ENCODE results near the gene PTX4. TPM values are rescaled to one million over a fixed set of nuclear protein-coding genes. Genes with fewer than 3 reads are reported as not detected.

The PTX4 gene
- total and polyA plus RNA-seq, 2 donors (not counting 3 experiments of a cell fraction or from before 2014, with no cell fraction given), result 0.31 TPM; not detected in 1

DNA sequence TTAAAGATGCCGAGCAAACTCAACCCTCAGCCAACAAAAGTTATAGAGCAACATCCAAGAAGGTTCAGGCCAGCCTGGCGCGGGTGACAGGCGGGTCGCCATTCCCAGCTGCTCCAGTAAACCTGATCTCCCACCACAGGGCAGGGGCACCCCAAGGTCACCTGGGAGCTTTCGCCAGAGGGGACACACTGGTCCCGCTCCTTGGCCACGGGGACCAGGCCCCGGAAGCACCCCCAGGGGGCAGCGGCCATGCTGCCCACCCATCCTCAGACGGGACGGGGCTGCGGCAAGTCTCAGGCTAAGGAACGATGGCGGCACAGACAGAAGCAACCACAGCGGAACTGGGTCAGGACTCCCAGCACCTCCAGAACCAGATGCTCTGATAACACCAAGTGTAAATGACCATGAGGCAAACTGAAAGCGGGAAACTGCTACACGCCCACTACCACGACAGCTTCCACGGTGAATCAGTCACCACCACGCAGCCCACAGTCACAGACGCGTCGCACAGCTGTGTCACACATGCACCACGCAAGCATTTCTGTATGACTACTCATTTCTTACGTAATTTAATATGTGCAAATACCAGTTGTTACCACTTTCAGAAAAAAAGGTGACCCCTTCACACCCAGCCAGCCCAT, 30.3 kb downstream of the PTX4 start:
- CTCF ChIA-PET, result no interaction called here
- DNase-seq (ENCODE audit: low read depth, low spot score), result no peak

More for the DNA sequence above, 30.3 kb downstream of the PTX4 start:
- POLR2A ChIA-PET, result no interaction called here
- H3K4me2 ChIP-seq (ENCODE audit: insufficient read depth, low read length), result no peak overlapping the region
- BruUV-seq (replicated peaks), result no TSS peak
- no peak overlapping the region for H3K9ac ChIP-seq (replicated peaks; ENCODE audit: extremely low read depth, insufficient read depth, low read length)
- intact Hi-C loops (cut with micrococcal nuclease), result no loop called here
- no peak overlapping the region for H3K4me3 ChIP-seq (replicated peaks in 1 of 3; ENCODE audit: insufficient read depth in 1 of 3, low read depth in 1 of 3, low read length in 3 of 3)
- peaks cover 0 to 46% of the 10 kb centered on the region in 2 experiments for H3K36me3 ChIP-seq (ENCODE audit: control insufficient read depth in 2 of 2, extremely low read depth in 1 of 2, insufficient read depth in 2 of 2, low read length in 2 of 2)
- no peaks in the 10 kb centered on the region for H3K9me3 ChIP-seq (replicated peaks; ENCODE audit: control insufficient read depth, insufficient read depth, low read length)
- no peaks in the 10 kb centered on the region for H3K79me2 ChIP-seq (ENCODE audit: control insufficient read depth, insufficient read depth, low read length)
- H3K27me3 ChIP-seq (ENCODE audit: control insufficient read depth in 2 of 2, insufficient read depth in 2 of 2, low read length in 2 of 2), result no peaks in the 10 kb centered on the region
- H2AFZ ChIP-seq (ENCODE audit: low read depth, low read length), result no peak overlapping the region
- H3K27ac ChIP-seq (ENCODE audit: insufficient read depth, low read depth, low read length), result no peak overlapping the region
- H4K20me1 ChIP-seq (replicated peaks; ENCODE audit: control insufficient read depth, extremely low read depth, insufficient read depth, low read length), result no peaks in the 10 kb centered on the region
- H3K4me1 ChIP-seq (ENCODE audit: control insufficient read depth, extremely low read depth, insufficient read depth, low read length), result no peaks in the 10 kb centered on the region
- no peak for FAIRE-seq
- no peaks in the 10 kb centered on the region for H3K9me1 ChIP-seq (replicated peaks; ENCODE audit: control insufficient read depth, extremely low read depth, insufficient read depth, low read length)
- dilution Hi-C loops (cut with MboI; ENCODE audit: extremely low pct_ligation_motif_present, low sequenced_read_pairs), result no loop called here
- TF ChIP-seq POLR2AphosphoS5 (IDR thresholded peaks at IDR 0.05; ENCODE audit: insufficient read depth, low read depth, low read length), result no peak
- TF ChIP-seq, protein P1, sequence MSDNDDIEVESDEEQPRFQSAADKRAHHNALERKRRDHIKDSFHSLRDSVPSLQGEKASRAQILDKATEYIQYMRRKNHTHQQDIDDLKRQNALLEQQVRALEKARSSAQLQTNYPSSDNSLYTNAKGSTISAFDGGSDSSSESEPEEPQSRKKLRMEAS (IDR thresholded peaks at IDR 0.05; ENCODE audit: insufficient read depth, insufficient read length), result no peak
- no peak for TF ChIP-seq JUN (IDR thresholded peaks at IDR 0.05; ENCODE audit: borderline replicate concordance, insufficient read depth, insufficient read length, low read depth)
- TF ChIP-seq FOS (IDR thresholded peaks at IDR 0.05; ENCODE audit: borderline replicate concordance, insufficient read depth, low read length), result no peak
- TF ChIP-seq CTCF (IDR thresholded peaks at IDR 0.05; ENCODE audit: extremely low read depth in 1 of 2, insufficient read depth in 1 of 2, low read depth in 1 of 2, low read length in 2 of 2), result no peak
- TF ChIP-seq POLR2A (IDR thresholded peaks at IDR 0.05; ENCODE audit: low read depth, low read length), result no peak
- no peak for TF ChIP-seq MYC (IDR thresholded peaks at IDR 0.05; ENCODE audit: low read depth, low read length)
- TF ChIP-seq EZH2 (IDR thresholded peaks at IDR 0.05; ENCODE audit: borderline replicate concordance, low read depth, low read length, severe bottlenecking), result no peak
- TF ChIP-seq GATA2 (IDR thresholded peaks at IDR 0.05; ENCODE audit: insufficient read depth, insufficient read length, low read depth, low read length), result no peak

Data from endothelial cell of umbilical vein (primary cell).